ENCODE results near the gene SNX14.

The SNX14 gene

GRCh38 chr6:85461798-85462170, 131.9 kb downstream of the SNX14 start:
- ATAC-seq, result no peak

GRCh38 chr6:85460921-85461797, 132.5 kb downstream of the SNX14 start:
- ATAC-seq, result peak in 1 of 2 donors; percentile 11

- no peak for ATAC-seq
These were observed 133.3 kb downstream of the SNX14 start for GRCh38 chr6:85460154-85460920.

- ATAC-seq, result no peak
These were observed 134.3 kb downstream of the SNX14 start for GRCh38 chr6:85459224-85459901.

- ATAC-seq, result no peak
These were observed 134.9 kb downstream of the SNX14 start for GRCh38 chr6:85458782-85459181.

- ATAC-seq, result no peak
These were observed 135.5 kb downstream of the SNX14 start for GRCh38 chr6:85458184-85458583.

- ATAC-seq, result no peak
These were observed 136.9 kb downstream of the SNX14 start for GRCh38 chr6:85456782-85457181.

Data from activated CD4-positive, CD25-positive, alpha-beta regulatory T cell treated with anti-CD3 and anti-CD28 coated beads, Interleukin-2, amount 50 U/mL, for 24 hours (primary cell).